ENCODE measurements around the gene RESP18.

RESP18 gene

GRCh38 chr2:219279151-219279915, 53.2 kb downstream of the RESP18 start, which contains the start of gene DNAJB2 (continued):
- TF ChIP-seq ZNF660 (tag by site-specific recombination; IDR thresholded peaks at IDR 0.05) = peak; percentile 72
- 0 out of 2 replicates have a peak, but pooled peaks have one; percentile 26 for TF ChIP-seq IKZF3 (tag by site-specific recombination; IDR thresholded peaks at IDR 0.05)
- TF ChIP-seq ZNF701 (tag by site-specific recombination; IDR thresholded peaks at IDR 0.05) = no peak
- TF ChIP-seq, protein P1, sequence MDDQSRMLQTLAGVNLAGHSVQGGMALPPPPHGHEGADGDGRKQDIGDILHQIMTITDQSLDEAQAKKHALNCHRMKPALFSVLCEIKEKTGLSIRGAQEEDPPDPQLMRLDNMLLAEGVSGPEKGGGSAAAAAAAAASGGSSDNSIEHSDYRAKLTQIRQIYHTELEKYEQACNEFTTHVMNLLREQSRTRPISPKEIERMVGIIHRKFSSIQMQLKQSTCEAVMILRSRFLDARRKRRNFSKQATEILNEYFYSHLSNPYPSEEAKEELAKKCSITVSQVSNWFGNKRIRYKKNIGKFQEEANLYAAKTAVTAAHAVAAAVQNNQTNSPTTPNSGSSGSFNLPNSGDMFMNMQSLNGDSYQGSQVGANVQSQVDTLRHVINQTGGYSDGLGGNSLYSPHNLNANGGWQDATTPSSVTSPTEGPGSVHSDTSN (CRISPR knock-in tag; IDR thresholded peaks at IDR 0.05) = no peak
- no peak for TF ChIP-seq ZFP41 (tag by site-specific recombination; IDR thresholded peaks at IDR 0.05; ENCODE audit: borderline replicate concordance)
- no peak for TF ChIP-seq ZNF121 (tag by site-specific recombination; IDR thresholded peaks at IDR 0.05)
- TF ChIP-seq ZSCAN5A (tag by site-specific recombination; IDR thresholded peaks at IDR 0.05) = no peak
- peak; percentile 81 for TF ChIP-seq KLF9 (tag by site-specific recombination; IDR thresholded peaks at IDR 0.05; ENCODE audit: low read depth)
- peak; percentile 83 for TF ChIP-seq ZBTB20 (tag by site-specific recombination; IDR thresholded peaks at IDR 0.05)
- TF ChIP-seq, protein P2, sequence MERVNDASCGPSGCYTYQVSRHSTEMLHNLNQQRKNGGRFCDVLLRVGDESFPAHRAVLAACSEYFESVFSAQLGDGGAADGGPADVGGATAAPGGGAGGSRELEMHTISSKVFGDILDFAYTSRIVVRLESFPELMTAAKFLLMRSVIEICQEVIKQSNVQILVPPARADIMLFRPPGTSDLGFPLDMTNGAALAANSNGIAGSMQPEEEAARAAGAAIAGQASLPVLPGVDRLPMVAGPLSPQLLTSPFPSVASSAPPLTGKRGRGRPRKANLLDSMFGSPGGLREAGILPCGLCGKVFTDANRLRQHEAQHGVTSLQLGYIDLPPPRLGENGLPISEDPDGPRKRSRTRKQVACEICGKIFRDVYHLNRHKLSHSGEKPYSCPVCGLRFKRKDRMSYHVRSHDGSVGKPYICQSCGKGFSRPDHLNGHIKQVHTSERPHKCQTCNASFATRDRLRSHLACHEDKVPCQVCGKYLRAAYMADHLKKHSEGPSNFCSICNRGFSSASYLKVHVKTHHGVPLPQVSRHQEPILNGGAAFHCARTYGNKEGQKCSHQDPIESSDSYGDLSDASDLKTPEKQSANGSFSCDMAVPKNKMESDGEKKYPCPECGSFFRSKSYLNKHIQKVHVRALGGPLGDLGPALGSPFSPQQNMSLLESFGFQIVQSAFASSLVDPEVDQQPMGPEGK (tag by site-specific recombination; IDR thresholded peaks at IDR 0.05) = peak; percentile 98
- TF ChIP-seq MYNN (tag by site-specific recombination; IDR thresholded peaks at IDR 0.05; ENCODE audit: borderline replicate concordance) = peak; percentile 21; the same call in 1 of the 2 replicates
- TF ChIP-seq KLF10 (tag by site-specific recombination; IDR thresholded peaks at IDR 0.05) = peak; percentile 96
- peak; percentile 74; the same call in 1 of the 2 replicates for TF ChIP-seq ZNF639 (tag by site-specific recombination; IDR thresholded peaks at IDR 0.05)
- TF ChIP-seq ZNF514 (tag by site-specific recombination; IDR thresholded peaks at IDR 0.05) = no peak
- TF ChIP-seq ZNF777 (tag by site-specific recombination; IDR thresholded peaks at IDR 0.05; ENCODE audit: borderline replicate concordance) = no peak
- TF ChIP-seq KLF17 (tag by site-specific recombination; IDR thresholded peaks at IDR 0.05) = peak; percentile 88
- TF ChIP-seq GLIS2 (tag by site-specific recombination; IDR thresholded peaks at IDR 0.05) = peak; percentile 84
- TF ChIP-seq ZFHX2 (tag by site-specific recombination; conservative IDR thresholded peaks at IDR 0.05) = peak; percentile 68
- TF ChIP-seq ZNF692 (tag by site-specific recombination; IDR thresholded peaks at IDR 0.05) = peak; percentile 37; the same call in 1 of the 2 replicates
- TF ChIP-seq ZNF791 (tag by site-specific recombination; IDR thresholded peaks at IDR 0.05) = no peak
- TF ChIP-seq ZNF571 (tag by site-specific recombination; IDR thresholded peaks at IDR 0.05) = no peak
- TF ChIP-seq, protein P3, sequence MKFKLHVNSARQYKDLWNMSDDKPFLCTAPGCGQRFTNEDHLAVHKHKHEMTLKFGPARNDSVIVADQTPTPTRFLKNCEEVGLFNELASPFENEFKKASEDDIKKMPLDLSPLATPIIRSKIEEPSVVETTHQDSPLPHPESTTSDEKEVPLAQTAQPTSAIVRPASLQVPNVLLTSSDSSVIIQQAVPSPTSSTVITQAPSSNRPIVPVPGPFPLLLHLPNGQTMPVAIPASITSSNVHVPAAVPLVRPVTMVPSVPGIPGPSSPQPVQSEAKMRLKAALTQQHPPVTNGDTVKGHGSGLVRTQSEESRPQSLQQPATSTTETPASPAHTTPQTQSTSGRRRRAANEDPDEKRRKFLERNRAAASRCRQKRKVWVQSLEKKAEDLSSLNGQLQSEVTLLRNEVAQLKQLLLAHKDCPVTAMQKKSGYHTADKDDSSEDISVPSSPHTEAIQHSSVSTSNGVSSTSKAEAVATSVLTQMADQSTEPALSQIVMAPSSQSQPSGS (tag by site-specific recombination; IDR thresholded peaks at IDR 0.05; ENCODE audit: low read depth) = peak; percentile 79; the same call in 1 of the 2 replicates
- TF ChIP-seq SALL2 (tag by site-specific recombination; IDR thresholded peaks at IDR 0.05; ENCODE audit: borderline replicate concordance) = no peak
- TF ChIP-seq ZNF221 (tag by site-specific recombination; IDR thresholded peaks at IDR 0.05; ENCODE audit: borderline replicate concordance) = no peak
- TF ChIP-seq ZNF747 (tag by site-specific recombination; IDR thresholded peaks at IDR 0.05) = no peak
- TF ChIP-seq, protein P4, sequence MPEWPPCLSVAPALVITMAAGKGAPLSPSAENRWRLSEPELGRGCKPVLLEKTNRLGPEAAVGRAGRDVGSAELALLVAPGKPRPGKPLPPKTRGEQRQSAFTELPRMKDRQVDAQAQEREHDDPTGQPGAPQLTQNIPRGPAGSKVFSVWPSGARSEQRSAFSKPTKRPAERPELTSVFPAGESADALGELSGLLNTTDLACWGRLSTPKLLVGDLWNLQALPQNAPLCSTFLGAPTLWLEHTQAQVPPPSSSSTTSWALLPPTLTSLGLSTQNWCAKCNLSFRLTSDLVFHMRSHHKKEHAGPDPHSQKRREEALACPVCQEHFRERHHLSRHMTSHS (tag by site-specific recombination; IDR thresholded peaks at IDR 0.05) = no peak
- TF ChIP-seq ZFP69B (tag by site-specific recombination; IDR thresholded peaks at IDR 0.05) = no peak

Data from HEK293 (cell line).